Measurements from ENCODE around the gene PTGDS. TPM values are rescaled to one million over a fixed set of nuclear protein-coding genes. Genes with fewer than 3 reads are reported as not detected.

The PTGDS gene
- total RNA-seq, 1 experiment from 2014 or later: 2.2 TPM

- TF ChIP-seq CTCF (IDR thresholded peaks at IDR 0.05): no peak
- TF ChIP-seq PRDM15 (CRISPR knock-in tag; IDR thresholded peaks at IDR 0.05): no peak
- TF ChIP-seq MLX (CRISPR knock-in tag; IDR thresholded peaks at IDR 0.05): no peak
- TF ChIP-seq NFATC4 (CRISPR knock-in tag; IDR thresholded peaks at IDR 0.05): no peak
- TF ChIP-seq NFYB (CRISPR knock-in tag; conservative IDR thresholded peaks at IDR 0.05; ENCODE audit: low read depth): no peak
- TF ChIP-seq CREB1 (CRISPR knock-in tag; IDR thresholded peaks at IDR 0.05): no peak
- no peak for TF ChIP-seq CREM (CRISPR knock-in tag; IDR thresholded peaks at IDR 0.05)
- no peak for TF ChIP-seq USF1 (CRISPR knock-in tag; IDR thresholded peaks at IDR 0.05)
- no peak for TF ChIP-seq SMAD3 (CRISPR knock-in tag; IDR thresholded peaks at IDR 0.05; ENCODE audit: borderline replicate concordance)
- no peak for TF ChIP-seq ZNF396 (CRISPR knock-in tag; IDR thresholded peaks at IDR 0.05; ENCODE audit: borderline replicate concordance)
- TF ChIP-seq PREB (CRISPR knock-in tag; IDR thresholded peaks at IDR 0.05; ENCODE audit: borderline replicate concordance): no peak
- no peak for TF ChIP-seq ARID4B (CRISPR knock-in tag; IDR thresholded peaks at IDR 0.05; ENCODE audit: borderline replicate concordance)
- no peak for TF ChIP-seq FOXP4 (CRISPR knock-in tag; IDR thresholded peaks at IDR 0.05)
- no peak for TF ChIP-seq MXD4 (CRISPR knock-in tag; IDR thresholded peaks at IDR 0.05; ENCODE audit: borderline replicate concordance)
- no peak for TF ChIP-seq NFE2L1 (CRISPR knock-in tag; IDR thresholded peaks at IDR 0.05)
- Mint-ChIP-seq H3K4me1 (peaks cover 6% of the 10 kb centered on the region), H3K27me3 (ENCODE audit: low read depth) (no peaks in the 10 kb centered on the region), H3K4me3 (no peak overlapping the region), H3K36me3 (peaks cover 16% of the 10 kb centered on the region), H3K9me3 (no peaks in the 10 kb centered on the region), H3K27ac (no peak overlapping the region)
- ATAC-seq (no peak), DNase-seq (ENCODE audit: low spot score) (no peak)
- POLR2A ChIA-PET: no interaction called here
- CTCF ChIA-PET: interaction anchor here (0.8 to 2.9 kb wide), 2 partner anchors 8 to 53 kb away, joined by 4 to 7 read pairs; partner anchors contain the start of gene TRAF2
These were observed 37.2 kb upstream of the PTGDS start for GRCh38 chr9:136939996-136940525.
